NCI-H748 treated with DMSO at 0.1 percent for 48 hours (cell line): ENCODE data around the gene ZNF646.

Experiments
- DNase-seq: peaks from one replicate; lab custom pipeline; 2025; lab: John Stamatoyannopoulos, UW

Gene ZNF646

GRCh38 chr16:31064882-31065461 is 9.2 kb upstream of the ZNF646 start:
- no peak for DNase-seq

GRCh38 chr16:31067342-31067741 is 6.9 kb upstream of the ZNF646 start:
- DNase-seq, result no peak

- no peak for DNase-seq
Observed at GRCh38 chr16:31071861-31072260, 2.4 kb upstream of the ZNF646 start.

DNA sequence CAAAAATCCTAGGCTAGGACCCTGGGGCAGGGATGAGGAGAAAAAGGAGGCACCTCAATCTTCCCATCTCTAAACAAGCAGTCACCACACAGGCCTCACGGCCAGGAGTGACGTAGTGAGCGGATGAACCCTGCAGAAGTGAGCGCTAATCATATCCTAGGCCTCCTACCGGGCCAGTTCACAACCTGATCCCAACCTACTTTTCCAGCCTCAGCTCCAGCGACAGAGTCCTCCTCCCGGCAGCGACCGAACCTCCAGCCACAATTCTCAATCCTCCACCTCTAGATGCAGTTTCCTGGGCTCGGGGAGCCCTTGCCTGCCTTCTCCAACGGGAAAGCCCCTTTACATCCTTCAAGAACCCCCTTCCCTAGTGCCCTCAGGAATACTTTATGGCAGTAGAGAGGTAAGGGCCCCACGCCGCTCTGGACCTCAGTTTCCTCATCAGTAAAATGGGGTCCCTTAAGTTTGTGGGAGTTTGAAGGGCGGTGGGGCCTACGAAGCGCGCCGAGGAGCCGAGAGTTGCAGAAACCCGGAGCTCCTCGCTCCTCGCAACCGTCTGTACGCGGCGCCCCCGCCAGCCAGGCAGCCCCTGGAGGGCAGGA is 1.6 kb upstream of the ZNF646 start:
- DNase-seq, result no peak

- peak; percentile 57 for DNase-seq
Observed at GRCh38 chr16:31073142-31073969, 866 bp upstream of the ZNF646 start.

- no peak for DNase-seq
Observed at GRCh38 chr16:31074814-31075183, 577 bp downstream of the ZNF646 start.

DNA sequence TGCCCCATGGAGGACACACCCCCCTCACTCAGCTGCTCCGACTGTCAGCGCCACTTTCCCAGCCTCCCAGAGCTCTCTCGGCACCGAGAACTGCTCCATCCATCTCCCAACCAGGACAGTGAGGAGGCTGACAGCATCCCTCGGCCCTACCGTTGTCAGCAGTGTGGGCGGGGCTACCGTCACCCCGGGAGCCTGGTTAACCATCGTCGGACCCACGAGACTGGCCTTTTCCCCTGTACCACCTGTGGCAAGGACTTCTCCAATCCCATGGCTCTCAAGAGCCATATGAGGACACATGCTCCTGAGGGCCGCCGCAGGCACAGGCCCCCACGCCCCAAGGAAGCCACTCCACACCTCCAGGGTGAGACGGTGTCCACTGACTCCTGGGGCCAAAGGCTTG is 2.1 kb downstream of the ZNF646 start:
- DNase-seq, result no peak

GRCh38 chr16:31077024-31077423 is 2.8 kb downstream of the ZNF646 start:
- DNase-seq, result no peak

DNA sequence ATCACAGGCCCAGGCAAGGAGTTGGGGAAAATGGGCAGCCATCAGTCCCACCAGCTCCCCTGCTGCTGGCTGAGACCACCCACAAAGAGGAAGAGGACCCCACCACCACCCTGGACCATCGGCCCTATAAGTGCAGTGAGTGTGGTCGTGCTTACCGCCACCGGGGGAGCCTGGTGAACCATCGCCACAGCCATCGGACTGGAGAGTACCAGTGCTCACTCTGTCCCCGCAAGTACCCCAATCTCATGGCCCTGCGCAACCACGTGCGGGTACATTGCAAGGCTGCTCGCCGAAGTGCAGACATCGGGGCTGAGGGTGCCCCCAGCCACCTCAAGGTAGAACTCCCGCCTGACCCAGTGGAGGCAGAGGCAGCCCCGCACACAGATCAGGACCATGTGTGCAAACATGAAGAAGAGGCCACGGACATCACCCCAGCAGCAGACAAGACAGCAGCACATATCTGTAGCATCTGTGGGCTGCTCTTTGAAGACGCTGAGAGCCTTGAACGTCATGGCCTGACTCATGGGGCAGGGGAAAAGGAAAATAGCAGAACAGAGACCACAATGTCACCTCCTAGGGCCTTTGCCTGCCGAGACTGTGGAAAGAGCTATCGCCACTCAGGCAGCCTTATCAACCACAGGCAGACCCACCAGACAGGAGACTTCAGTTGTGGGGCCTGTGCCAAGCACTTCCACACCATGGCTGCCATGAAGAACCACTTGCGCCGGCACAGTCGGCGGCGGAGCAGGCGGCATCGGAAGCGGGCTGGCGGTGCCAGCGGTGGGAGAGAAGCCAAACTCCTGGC is 3.6 kb downstream of the ZNF646 start:
- DNase-seq, result no peak

- DNase-seq, result no peak
Observed at GRCh38 chr16:31078597-31079341, 4.5 kb downstream of the ZNF646 start.

GRCh38 chr16:31079342-31079944 is 5.2 kb downstream of the ZNF646 start:
- no peak for DNase-seq

DNA sequence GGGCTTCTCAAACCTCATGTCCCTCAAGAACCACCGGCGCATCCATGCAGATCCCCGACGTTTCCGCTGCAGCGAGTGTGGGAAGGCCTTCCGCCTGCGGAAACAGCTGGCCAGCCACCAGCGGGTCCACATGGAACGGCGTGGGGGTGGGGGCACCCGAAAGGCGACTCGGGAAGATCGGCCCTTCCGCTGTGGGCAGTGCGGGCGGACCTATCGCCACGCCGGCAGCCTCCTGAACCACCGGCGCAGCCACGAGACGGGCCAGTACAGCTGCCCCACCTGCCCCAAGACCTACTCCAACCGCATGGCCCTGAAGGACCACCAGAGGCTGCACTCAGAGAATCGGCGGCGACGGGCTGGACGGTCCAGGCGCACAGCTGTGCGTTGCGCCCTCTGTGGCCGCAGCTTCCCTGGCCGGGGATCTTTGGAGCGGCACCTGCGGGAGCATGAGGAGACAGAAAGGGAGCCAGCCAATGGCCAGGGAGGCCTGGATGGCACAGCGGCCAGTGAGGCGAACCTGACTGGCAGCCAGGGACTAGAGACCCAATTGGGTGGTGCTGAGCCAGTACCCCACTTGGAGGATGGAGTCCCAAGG is 5.9 kb downstream of the ZNF646 start:
- DNase-seq, result no peak

GRCh38 chr16:31080756-31081419 is 6.7 kb downstream of the ZNF646 start:
- no peak for DNase-seq

GRCh38 chr16:31081428-31082351 is 7.5 kb downstream of the ZNF646 start:
- DNase-seq, result no peak

GRCh38 chr16:31082368-31083045 is 8.3 kb downstream of the ZNF646 start:
- no peak for DNase-seq

DNA sequence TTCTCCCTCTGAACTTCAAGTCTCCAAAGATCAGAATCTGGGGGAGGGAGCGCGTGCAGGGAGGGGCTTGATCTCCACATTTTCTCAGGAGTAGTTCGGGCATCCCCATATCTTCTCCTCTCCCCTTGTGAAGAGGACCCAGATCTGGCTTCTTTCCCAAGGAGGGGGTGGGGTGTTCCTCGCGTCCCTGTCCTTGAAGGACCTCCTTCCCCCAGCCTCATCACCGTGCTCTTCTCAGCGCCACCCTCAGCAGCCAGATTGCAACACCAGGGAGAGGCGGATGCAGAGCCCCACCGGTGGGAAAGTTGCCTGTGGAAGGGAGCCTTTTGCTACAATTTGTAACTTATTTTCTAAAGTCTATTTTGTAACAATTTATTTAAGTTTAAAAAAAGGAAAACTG is 8.9 kb downstream of the ZNF646 start:
- DNase-seq, result no peak

DNA sequence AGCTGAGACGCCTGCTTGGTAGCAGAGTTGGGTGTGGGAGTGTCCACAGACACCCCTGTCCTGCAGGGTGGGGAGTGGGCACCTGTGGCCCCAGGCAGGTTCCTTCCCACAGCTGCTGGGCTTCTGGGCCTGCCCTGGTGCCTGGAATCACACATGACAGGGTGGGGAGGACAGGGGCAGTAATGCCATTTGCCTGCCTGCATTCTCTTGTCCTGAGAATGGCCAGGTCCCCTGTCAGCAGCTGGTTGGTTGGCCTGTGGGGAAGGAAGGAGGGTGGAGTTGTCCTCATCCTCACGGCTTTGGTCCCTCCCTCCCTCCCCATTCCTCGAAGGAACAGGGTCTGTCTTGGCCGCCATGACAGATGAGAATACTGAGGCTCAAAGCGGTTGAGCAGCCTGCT is 9.3 kb downstream of the ZNF646 start:
- DNase-seq, result no peak

DNA sequence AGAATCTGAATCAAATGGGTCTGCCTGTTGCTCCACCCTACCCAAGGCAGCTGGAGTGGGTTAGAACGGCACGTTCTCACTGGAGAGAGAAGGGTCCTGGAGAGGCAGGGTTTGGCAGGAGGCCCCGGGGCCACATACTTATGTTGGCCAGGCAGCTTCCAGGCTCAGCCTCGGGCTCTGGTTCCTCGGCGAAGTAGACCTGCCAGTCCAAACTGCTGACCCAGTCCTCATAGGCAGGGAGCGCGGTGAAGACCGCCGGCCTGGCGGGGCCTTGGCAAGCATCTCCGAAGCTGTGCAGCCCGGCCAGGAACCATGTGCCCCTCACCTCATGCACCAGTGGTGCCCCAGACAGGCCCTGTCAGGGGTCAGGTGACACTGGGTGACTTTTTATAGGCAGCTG is 9.8 kb downstream of the ZNF646 start:
- DNase-seq, result no peak
